HG03095 (cell line): ENCODE results near the gene DHX30.

Source experiments
- ATAC-seq: cut with Tn5 transposase; IDR thresholded peaks from one replicate; pipeline ENCODE4 v1.9.1; 2021; ENCODE audit warnings: moderate library complexity; ENCODE audit not compliant: unreplicated experiment

Gene DHX30

DNA sequence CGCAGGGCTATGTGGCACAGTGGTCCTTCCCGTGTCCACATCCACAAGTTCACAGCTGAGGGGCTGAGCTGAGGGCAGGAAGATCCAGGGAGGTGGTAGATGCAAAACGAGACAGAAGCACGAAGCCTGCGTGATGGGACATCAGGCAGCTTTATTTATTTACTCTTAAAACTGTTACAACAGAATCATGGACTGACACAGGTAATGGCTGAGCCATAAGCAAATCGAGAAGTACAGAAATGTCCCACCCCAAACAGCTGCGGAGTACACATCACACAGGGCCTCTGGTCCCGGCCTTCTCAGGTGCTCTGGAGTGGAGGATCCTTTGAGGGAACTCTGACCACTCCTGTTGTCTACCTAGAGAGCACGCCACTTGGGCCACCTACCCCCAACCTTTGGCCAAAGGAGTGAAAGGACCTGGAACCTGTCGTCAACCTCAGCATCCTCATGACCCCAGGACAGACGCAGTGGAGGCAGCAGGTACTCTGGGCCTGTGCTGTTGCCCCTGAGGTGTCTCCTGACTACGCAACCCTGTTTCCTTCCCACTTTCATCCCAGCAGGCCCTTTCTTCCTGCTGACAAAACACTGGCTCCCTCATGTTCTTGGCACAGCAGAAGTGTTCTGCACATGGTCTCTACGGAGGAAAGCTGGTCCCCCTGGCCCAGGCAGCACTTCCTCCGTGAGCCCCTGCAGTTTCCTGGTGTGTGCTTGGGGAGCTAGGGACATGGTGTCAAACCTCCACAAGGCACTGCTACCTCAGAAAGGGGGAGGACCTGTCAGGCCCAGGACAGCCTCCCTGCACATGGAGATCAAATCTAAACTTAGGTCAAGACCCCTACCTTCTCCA lies 47.8 kb downstream of the DHX30 start:
- ATAC-seq, result no peak

DNA sequence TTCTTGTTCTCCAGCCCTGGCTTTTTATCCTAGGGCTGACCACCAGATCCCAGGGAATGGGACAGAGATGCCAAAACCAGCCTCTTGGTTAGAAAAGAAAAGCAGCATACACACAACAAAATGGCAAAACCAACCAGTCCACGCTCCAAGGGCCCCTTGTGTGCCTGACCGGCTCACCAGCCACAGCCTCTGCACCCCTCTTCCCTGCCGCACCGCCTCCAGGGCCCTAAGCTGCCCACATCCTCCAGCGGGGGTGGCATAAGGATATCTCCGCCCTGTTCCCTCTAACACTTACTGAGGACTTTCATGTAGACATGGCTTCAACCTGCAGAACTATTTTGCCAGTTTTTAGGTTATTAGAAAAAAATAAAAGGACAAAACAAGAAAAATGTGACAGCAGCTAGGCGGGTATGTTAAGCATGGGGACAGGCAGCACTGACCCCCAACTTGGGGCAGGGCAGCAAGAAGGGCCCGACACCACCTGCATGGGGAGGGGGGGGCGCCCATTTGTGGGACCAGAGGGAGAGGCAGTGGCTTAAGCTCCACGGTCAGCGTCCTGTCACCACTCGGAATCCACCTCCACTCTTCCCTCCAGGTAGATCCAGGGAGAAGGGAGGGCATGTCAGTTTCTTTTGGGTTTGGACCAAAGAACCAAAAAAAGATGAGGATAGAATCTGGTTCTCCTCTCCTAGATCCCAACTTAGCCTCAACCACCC lies 49.1 kb downstream of the DHX30 start:
- no peak for ATAC-seq

DNA sequence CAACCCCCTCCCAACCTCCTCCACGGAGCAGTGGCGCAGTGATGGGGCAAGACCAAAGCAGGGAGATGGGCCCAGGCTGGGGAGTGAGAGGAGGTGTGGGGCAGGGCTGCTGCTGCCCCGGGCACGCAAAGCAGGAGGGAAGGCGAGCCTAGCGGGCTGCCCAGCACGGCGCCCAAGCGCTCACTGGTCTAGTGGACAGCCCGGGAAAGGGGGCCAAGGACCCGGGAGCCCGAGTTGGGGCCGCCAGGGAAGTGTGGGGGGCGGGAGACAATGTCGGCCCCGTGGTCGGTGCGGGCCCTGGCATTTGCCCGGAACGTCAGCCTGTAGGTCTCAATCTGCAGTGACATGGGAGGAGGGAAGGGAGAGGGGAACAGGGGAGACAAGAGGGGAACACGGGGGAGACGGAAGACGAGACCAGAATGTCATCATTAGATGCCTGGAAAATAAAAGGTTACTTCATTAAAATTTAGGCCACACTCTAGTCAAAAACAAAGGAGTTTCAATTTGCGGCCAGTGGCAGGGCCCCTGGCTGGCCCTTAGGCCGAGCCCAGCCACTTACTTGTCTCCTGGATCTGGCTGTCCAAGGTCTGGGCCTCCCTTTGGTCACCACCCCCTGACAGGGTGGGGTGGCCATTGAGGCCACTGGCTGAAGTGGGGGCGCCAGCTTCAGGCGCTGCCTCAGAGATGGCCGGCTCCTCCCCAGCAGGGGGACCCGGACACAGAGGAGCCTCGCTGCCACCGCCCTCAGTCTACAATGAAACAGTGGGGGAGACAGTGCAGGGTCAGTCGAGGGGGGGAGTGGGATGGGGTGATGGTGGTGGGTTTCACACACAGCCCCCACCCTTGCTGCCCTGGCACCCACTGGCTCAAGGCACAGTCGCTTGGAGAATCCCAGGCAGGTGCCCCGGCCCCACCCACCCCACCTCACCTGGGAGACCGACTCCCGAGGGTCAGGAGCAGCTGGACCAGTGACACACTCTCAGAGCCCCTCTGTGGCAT lies 50.0 kb downstream of the DHX30 start:
- ATAC-seq, result no peak

DNA sequence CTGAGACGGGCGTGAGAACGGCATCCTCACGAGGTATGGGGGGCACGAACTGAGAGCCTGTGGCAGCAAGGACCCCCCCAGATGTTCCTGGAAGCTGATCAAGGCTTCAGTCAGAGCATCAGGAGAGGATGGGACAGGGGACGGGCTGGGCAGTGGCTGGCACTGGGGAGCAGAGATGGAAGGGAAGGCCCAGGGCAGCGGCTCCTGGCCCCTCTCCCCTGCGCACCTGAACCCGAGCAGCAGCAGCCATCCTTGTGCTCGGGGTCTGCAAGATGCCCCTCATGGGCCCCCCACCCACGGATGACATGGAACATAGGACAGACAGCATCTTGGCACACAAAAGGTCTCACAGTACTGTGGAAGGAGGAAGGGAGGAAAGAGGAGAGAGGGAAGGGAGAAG lies 51.3 kb downstream of the DHX30 start:
- no peak for ATAC-seq

DNA sequence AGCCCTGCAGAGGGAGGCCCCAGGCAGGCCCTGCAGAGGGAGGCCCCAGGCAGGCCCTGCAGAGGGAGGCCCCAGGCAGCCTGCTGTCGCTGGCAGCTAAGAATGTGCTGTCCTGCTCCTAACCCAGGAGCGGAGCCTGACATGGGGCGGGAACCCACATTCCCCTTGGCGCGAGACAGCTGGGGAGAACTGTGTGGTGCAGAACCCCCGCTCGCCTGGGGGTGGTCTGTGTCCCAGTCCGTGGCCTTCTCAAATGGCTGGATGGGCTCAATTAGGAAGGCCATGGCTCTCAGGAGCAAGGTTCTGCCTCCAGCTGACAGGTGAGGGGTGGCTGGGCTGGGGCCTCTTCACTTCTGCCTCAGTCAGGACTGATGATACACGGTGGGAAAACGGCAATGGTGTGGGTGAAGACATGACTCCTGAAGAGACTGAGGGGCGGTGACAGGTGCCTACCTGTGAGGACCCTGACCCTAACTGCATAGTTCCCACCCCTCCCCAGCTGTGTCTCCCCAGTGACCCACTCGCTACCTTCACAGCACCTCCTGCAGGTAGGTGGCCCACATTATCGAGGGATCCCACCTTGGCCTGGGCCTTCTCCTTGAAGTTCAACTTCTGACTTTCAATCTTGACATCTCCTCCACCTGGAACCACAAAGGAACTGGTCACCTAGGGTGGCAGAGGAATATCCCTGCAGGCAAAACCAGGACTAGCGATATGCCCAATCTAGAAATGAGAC lies 52.0 kb downstream of the DHX30 start:
- no peak for ATAC-seq

DNA sequence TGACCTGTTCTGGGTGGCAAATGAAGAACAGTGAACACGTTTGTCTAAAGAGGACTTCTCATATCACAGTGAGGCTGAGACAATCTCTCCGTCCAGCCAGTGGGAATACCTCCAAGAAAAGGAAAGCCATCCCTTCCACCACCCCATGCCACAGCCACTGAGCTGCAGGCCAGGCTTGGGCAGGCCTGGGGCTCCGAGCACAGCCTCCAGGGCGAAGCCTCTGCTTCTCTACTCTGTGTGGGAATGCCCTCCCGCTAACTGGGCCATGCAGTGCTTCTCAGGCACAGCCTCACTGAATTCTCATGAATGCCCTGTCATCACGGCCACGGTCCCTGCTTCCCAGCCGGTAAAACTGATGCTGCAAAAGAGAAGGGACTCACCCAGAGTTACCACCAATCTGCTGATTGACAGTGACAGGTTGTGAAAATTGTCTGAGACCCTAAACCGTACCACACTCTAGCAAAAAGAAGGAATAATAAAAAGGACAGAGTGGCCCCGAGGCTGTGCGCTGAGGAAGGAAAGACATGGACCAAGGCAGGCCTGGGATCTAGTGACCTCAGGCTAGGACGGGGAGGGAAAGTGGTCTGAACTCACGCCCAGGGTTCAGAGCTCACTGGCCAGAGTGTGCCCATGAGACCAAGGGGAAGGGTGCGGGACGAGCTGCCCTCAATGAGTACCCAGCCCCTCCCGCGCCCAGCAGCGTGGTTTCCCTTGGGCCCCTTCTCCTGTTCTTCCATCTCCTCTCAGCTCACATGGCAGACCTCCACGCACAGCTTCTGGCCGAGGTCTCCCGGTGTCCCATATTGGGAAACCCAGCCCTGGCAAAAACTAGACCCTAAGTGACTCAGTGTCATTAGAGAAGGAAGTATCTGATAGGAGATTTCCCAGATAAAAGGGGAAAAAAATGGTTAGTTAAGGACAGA lies 52.8 kb downstream of the DHX30 start:
- ATAC-seq, result no peak

DNA sequence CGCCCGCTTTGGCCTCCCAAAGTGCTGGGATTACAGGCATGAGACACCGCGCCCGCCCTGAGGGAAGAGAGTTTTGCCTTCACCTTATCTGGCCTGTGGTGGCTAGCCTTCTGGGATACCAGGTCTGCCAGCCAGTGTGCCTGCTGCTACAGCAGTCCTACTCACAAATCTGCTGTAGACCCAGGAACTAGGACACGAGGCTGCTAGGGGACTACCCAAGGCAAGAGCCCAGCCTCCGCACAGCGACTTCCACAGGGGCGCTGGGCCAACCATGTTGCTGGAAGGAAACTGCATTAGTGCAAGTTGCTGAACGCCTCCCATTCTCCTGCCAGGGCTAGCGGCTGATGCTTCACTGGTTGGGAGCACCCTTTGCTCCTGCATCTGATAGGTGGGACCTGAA lies 53.7 kb downstream of the DHX30 start:
- ATAC-seq, result no peak

DNA sequence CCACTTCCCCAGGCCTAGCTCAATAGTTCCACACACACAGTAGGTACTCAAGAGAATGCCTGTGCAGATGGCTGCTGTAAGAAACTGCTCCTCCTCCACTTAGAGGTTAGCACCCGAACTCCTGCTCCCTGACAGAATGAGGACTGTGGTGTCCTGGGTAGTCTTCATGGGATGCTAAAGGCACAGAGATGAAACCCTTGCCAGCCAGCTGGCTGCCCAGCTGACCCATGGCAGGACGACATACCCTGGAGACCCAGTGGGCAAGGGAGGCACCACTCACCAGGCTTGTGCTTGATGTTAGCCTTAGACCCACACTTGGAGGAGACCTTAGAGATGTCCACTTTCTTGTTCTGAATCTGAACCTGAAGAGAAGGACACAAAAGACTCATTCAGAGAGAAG lies 54.2 kb downstream of the DHX30 start:
- ATAC-seq, result no peak

DNA sequence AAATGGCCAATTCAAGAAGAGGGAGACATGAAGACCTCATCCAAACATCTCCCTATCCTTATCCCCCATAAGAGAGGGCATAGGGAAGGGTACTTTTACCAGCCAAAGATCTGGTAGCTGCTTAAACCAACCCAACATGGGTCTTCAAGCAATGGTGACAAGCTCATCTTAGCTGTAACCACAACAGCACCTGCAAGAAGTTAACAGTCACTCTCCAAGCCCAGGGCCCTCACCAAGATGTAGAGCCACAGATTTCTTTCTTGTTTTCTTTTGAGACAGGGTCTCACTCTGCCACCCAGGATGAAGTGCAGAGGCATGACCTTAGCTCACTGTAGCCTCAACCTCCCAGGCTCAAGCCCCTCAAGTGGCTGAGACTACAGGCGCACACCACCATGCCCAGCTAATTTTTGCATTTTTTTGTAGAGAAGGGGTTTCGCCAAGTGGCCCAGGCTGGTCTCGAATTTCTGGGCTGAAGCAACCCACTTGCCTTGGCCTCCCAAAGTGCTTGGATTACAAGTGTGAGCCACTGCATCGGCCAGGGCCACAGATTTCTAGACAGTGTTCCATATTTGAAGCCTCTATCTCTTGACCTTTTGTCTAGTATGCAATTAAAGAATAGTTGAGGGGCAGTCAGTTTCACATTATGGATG lies 57.1 kb downstream of the DHX30 start:
- ATAC-seq, result no peak

DNA sequence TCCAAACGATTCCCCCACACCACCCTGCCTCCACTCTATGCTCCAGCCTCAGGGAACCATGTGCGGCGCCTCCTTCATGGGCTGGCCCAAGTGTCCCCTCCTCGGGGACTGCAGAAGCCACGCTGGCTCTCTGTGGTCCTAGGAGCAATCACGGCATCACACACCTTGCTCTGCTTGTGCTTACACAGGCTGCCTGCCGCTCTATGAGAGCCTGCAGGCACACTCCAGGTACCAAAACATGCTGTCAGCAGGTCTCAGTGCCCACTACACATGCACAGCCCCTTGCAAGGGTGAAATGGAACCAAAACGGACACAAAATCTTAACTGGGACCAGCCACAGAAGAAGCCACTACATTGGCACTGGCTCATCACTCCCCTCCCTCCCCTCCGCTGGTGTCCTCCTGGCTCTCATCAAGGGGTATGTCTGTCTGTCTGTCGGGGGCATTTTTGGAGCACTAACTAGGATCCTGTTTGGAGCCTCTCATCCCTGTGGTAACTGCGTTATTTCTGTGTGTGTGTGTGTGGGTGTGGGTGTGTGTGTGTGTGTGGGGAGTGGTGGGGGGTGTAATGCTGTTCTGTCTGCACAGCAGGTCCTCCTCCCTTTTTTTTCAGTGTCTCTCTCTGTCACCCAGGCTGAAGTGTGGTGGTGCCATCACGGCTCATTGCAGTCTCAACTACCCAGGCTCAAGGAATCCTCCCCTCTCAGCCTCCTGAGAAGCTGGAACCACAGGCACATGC lies 60.6 kb downstream of the DHX30 start:
- no peak for ATAC-seq

DNA sequence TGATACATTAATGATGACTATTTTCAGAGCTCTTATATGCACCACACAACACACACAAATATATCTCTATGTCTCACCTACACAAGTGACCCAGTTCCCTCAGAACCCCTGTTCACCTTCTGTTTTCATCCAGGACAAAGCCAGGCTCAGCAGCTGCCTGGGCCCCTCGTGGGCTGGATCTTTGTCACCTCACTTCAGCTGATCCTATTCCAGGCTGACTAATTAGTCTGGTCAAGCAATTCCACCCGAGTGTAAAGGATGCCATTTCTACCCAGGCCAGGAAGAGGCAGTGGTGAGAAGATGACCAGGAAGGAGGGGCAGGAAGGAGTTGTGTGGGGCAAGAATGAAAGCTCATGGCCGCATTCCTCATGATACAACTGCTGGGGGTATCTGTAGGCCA lies 62.3 kb downstream of the DHX30 start:
- no peak for ATAC-seq

DNA sequence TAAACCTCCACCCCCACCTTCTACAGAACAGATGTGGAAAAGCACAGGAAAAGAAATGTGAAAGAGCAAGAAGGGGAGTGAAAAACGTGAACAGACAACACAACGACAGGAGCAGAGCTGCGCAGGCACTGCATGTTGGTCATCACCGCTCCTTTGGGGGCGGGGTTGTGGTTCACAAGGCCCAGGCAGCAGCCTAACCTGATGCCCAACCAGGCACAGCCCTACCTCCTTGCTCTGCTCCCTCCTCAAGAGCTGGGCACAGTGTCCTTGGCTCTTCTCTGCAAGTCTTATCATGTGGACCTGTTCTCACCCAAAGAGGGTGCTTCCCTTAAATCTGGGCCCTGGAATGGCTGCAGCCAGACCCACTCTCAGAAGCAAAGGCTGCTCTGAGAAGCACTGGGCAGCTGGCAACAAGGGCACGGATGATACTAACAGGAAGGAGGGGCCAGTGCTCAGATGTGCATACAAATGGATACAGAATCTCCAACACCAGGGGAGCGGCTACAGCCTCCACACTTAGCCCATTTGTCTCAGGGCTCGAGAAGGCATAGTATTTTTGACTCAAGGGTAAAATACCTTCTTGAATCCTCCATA lies 64.6 kb downstream of the DHX30 start:
- no peak for ATAC-seq

DNA sequence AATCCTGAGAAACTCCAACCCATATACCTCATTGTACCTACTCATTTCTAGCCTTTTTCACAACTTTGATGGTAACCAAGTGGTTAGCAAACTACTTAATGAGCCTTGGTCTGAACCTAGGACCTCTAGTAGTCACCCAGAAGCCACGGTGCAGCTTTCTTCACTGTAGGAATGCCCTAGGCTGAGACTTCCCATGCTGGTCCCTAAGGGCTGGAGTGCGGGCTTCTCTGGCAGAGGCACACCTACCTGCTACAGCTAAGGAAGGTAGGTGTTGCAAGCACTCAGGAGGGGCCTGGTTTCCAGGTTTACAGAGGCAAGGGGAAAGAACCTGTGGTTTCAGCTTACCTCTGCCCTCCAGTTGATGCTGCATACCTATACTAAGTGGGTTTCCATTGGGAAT lies 65.4 kb downstream of the DHX30 start:
- ATAC-seq, result no peak

DNA sequence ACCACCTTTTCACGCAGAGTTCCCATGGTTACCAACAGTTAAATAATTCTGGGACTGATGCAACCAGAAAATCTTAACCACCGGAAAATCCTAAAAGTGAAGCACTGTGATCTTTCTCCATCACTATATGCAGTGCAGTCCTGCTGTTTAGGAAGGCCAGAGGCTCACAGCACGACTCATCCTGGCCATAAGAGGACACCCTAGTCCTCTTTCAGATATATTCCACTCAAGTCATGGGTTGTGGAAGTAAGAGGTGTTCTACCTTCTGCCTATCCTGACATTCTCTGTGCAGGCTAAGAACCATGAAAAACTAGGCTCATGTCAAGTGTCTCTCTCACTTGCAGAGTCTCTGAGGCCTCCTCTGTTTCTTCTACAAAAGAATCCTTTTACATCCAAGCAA lies 67.2 kb downstream of the DHX30 start:
- ATAC-seq, result no peak

DNA sequence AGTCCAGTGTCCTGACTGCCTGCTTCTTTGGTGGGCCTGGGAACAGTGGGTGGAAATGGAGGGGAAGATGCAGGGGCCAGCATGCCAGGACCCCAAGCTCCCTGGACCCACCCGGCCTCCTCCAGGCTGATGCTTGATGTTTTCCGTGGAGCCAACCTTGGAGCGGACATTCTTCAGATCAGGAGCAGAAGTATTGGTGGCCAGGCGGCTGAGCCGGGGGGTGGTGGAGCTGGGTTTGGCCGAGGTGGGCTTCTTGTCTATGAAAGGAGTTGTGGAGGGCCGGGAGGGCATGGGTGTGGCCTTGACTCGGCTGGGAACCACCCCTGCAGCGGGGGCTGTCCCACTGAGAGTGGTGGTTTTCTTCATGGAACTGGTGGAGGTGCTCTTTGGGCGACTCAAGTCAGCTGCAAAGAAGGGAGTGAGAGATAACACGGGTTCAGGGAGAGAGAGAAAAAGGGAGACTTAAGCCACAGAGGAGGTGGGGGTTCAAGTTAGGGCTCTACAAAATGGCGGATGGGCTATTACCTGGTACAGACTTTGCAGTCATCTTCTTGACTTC lies 67.8 kb downstream of the DHX30 start:
- no peak for ATAC-seq

DNA sequence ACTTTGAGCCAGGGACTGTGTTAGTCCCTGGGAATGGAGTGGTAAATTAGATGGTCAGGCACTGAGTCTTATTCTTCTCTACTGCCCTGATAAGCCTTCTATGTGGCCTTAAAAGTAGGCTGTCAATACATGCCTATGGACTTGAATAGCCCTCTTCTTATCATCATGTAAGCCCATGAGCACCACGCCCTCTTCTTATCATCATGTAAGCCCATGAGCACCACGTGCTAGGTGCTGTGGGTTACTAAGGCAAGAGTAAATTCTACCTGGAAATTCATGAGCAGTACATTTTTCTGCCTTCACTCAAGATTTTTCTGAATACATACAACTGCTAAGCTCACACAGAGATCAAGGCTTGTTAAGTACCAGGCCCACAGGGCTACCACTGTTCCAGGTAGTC lies 68.5 kb downstream of the DHX30 start:
- no peak for ATAC-seq

DNA sequence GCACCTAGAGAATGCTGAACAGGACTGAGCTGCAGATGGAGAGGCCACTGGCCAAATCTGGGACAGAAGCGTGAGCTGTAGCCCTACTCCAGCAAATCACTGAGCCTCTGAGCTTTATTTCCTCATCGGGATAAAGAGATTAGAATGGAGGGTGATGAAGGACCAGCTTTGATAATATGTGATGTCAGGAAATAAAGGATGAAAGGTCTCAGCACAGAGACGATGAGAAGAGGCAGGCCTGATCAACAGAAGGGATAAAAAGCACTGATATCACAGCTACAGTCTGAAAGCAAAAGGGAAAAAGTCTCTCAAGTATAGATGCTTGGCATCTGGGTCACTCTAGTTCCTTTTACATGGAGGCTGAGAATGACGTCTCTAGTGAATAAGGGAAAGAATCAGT lies 70.0 kb downstream of the DHX30 start:
- no peak for ATAC-seq

DNA sequence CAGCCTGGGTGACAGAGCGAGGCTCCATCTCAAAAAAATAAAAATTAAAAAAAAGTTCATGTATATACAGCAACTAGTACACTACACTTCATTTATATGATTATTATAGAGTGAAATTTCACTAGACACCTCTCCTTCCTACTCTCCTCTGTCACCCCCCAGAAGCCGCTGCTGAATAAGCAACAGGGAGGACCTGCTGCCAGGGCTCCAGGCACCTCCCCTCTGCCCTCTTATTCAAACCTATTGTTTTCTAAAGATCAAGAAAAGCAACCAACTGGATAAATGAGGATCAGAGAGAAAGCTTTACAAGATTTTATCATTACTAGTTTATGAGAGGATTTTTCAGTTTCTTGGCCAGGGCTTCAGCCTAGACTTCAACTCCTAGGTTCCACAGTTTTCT lies 71.5 kb downstream of the DHX30 start:
- no peak for ATAC-seq
